Karpas-422 (cell line): Measurements from ENCODE around the gene TBX18. TPM values are rescaled to one million over a fixed set of nuclear protein-coding genes. Genes with fewer than 3 reads are reported as not detected.

Source experiments
- DNase-seq: peaks from one replicate; pipeline ENCODE4 v3.0.0-alpha.2; 2015
- H2AFZ ChIP-seq: fragments of 200-600 bp; sonication (generic); 2 replicates; pipeline ENCODE4 v1.6.1; 2014; ENCODE audit warnings: antibody characterized with exemption, low read length, mixed read lengths
- H3K27ac ChIP-seq: fragments of 200-600 bp; sonication (generic); 2 replicates; pipeline ENCODE4 v1.5.1; 2014; ENCODE audit warnings: mild to moderate bottlenecking, low read length, moderate library complexity
- H3K27me3 ChIP-seq: fragments of 200-600 bp; sonication (generic); 2 replicates; pipeline ENCODE4 v1.6.1; 2014; ENCODE audit warnings: low read length, mixed read lengths
- H3K36me3 ChIP-seq: fragments of 200-600 bp; sonication (generic); 2 replicates; pipeline ENCODE4 v1.6.1; 2014; ENCODE audit warnings: low read length, mixed read lengths; ENCODE audit not compliant: insufficient read depth
- H3K4me1 ChIP-seq: fragments of 200-600 bp; sonication (generic); 2 replicates; pipeline ENCODE4 v1.6.1; 2014; ENCODE audit warnings: mild to moderate bottlenecking, low read length, mixed read lengths
- H3K4me2 ChIP-seq: fragments of 200-600 bp; sonication (generic); 2 replicates; pipeline ENCODE4 v1.6.1; 2014; ENCODE audit warnings: low read length, low read depth, mild to moderate bottlenecking; ENCODE audit not compliant: poor library complexity, severe bottlenecking
- H3K4me3 ChIP-seq: fragments of 200-600 bp; sonication (generic); 2 replicates; pipeline ENCODE4 v1.5.1; 2014; ENCODE audit warnings: mild to moderate bottlenecking, antibody characterized with exemption, low read length, mixed read lengths
- H3K79me2 ChIP-seq: fragments of 200-600 bp; sonication (generic); 2 replicates; pipeline ENCODE4 v1.6.1; 2014; ENCODE audit warnings: mild to moderate bottlenecking, low read length, mixed read lengths
- H3K9ac ChIP-seq: fragments of 200-600 bp; sonication (generic); 2 replicates; pipeline ENCODE4 v1.6.0; 2014; ENCODE audit warnings: low read length
- H3K9me2 ChIP-seq: fragments of 200-600 bp; sonication (generic), shearing (Covaris generic); replicated peaks from 2 replicates; pipeline ENCODE4 v1.6.0; 2014; ENCODE audit warnings: mild to moderate bottlenecking, low read length, moderate library complexity; ENCODE audit not compliant: insufficient read depth
- H3K9me3 ChIP-seq: fragments of 300-700, 200-600 bp; sonication (generic); 2 replicates; pipeline ENCODE4 v1.6.1; 2014; ENCODE audit warnings: low read length, mixed read lengths
- H4K20me1 ChIP-seq: fragments of 200-600 bp; sonication (generic); 2 replicates; pipeline ENCODE4 v1.6.1; 2014; ENCODE audit warnings: mild to moderate bottlenecking, antibody characterized with exemption, low read length, low read depth; ENCODE audit not compliant: insufficient read depth
- total RNA-seq: library from RNA; depleted of rRNA; stranded (reverse); fragments of >200 nt; shearing (Covaris generic); gene quantifications from 2 replicates; pipeline ENCODE4 v1.2.3, GENCODE V29; 2014; ENCODE audit warnings: low replicate concordance

Gene TBX18
- total RNA-seq, 1 experiment from 2014 or later, result not detected

- Histone ChIP-seq H3K27ac (no peak overlapping the region), H3K36me3 (no peaks in the 10 kb centered on the region), H3K4me2 (no peak overlapping the region), H2AFZ (no peak overlapping the region), H3K4me1 (no peaks in the 10 kb centered on the region), H3K9ac (no peak overlapping the region), H3K9me3 (no peaks in the 10 kb centered on the region), H3K27me3 (no peaks in the 10 kb centered on the region), H4K20me1 (no peaks in the 10 kb centered on the region), H3K9me2 (no peaks in the 10 kb centered on the region), H3K79me2 (no peaks in the 10 kb centered on the region), H3K4me3 (no peak overlapping the region)
- DNase-seq, result no peak
These were observed 15.2 kb downstream of the TBX18 start for GRCh38 chr6:84749181-84749580.

GRCh38 chr6:84748376-84748775 is 16.0 kb downstream of the TBX18 start:
- no peaks in the 10 kb centered on the region for H4K20me1 ChIP-seq
- H3K9me2 ChIP-seq, result no peaks in the 10 kb centered on the region
- no peak overlapping the region for H3K9ac ChIP-seq
- H3K36me3 ChIP-seq, result no peaks in the 10 kb centered on the region
- H3K4me3 ChIP-seq, result no peak overlapping the region
- no peaks in the 10 kb centered on the region for H3K9me3 ChIP-seq
- H3K79me2 ChIP-seq, result no peaks in the 10 kb centered on the region
- H3K4me2 ChIP-seq, result no peak overlapping the region
- DNase-seq, result no peak
- no peak overlapping the region for H3K27ac ChIP-seq
- no peaks in the 10 kb centered on the region for H3K27me3 ChIP-seq
- H2AFZ ChIP-seq, result no peak overlapping the region
- no peaks in the 10 kb centered on the region for H3K4me1 ChIP-seq

- no peak for DNase-seq
- Histone ChIP-seq H3K36me3 (no peaks in the 10 kb centered on the region), H3K9me2 (no peaks in the 10 kb centered on the region)
These were observed 20.8 kb downstream of the TBX18 start for GRCh38 chr6:84743616-84744015.

GRCh38 chr6:84740385-84740784 is 24.0 kb downstream of the TBX18 start:
- H3K4me1 ChIP-seq, result no peaks in the 10 kb centered on the region
- no peaks in the 10 kb centered on the region for H4K20me1 ChIP-seq
- H3K9me2 ChIP-seq, result no peaks in the 10 kb centered on the region
- H3K9me3 ChIP-seq, result no peaks in the 10 kb centered on the region
- no peaks in the 10 kb centered on the region for H3K79me2 ChIP-seq
- H3K36me3 ChIP-seq, result no peaks in the 10 kb centered on the region
- H3K4me3 ChIP-seq, result no peak overlapping the region
- H3K27me3 ChIP-seq, result no peaks in the 10 kb centered on the region
- no peak overlapping the region for H2AFZ ChIP-seq
- no peak for DNase-seq
- H3K9ac ChIP-seq, result no peak overlapping the region
- no peak overlapping the region for H3K4me2 ChIP-seq
- H3K27ac ChIP-seq, result no peak overlapping the region

More at GRCh38 chr6:84743616-84744015, 20.8 kb downstream of the TBX18 start:
- no peak overlapping the region for H2AFZ ChIP-seq
- no peaks in the 10 kb centered on the region for H3K9me3 ChIP-seq
- no peak overlapping the region for H3K9ac ChIP-seq
- no peak overlapping the region for H3K27ac ChIP-seq
- no peak overlapping the region for H3K4me3 ChIP-seq
- H4K20me1 ChIP-seq, result no peaks in the 10 kb centered on the region
- H3K4me2 ChIP-seq, result no peak overlapping the region
- H3K79me2 ChIP-seq, result no peaks in the 10 kb centered on the region
- no peaks in the 10 kb centered on the region for H3K27me3 ChIP-seq
- H3K4me1 ChIP-seq, result no peaks in the 10 kb centered on the region

- Histone ChIP-seq H3K4me2 (no peak overlapping the region), H4K20me1 (no peaks in the 10 kb centered on the region), H3K27me3 (no peaks in the 10 kb centered on the region), H3K9ac (no peak overlapping the region), H3K27ac (no peak overlapping the region), H2AFZ (no peak overlapping the region), H3K4me1 (no peaks in the 10 kb centered on the region), H3K9me3 (no peaks in the 10 kb centered on the region), H3K4me3 (no peak overlapping the region), H3K36me3 (no peaks in the 10 kb centered on the region), H3K9me2 (no peaks in the 10 kb centered on the region), H3K79me2 (no peaks in the 10 kb centered on the region)
- DNase-seq, result no peak
These were observed 24.6 kb downstream of the TBX18 start for GRCh38 chr6:84739866-84740208.

GRCh38 chr6:84738996-84739865 is 25.2 kb downstream of the TBX18 start:
- Histone ChIP-seq H3K9me3 (no peaks in the 10 kb centered on the region), H3K9me2 (no peaks in the 10 kb centered on the region), H3K79me2 (no peaks in the 10 kb centered on the region), H3K4me3 (no peak overlapping the region), H3K27me3 (no peaks in the 10 kb centered on the region), H3K27ac (no peak overlapping the region), H3K4me1 (no peaks in the 10 kb centered on the region), H3K4me2 (no peak overlapping the region), H2AFZ (no peak overlapping the region), H4K20me1 (no peaks in the 10 kb centered on the region), H3K36me3 (no peaks in the 10 kb centered on the region), H3K9ac (no peak overlapping the region)
- no peak for DNase-seq

GRCh38 chr6:84733889-84734288 is 30.5 kb downstream of the TBX18 start:
- Histone ChIP-seq H3K79me2 (no peaks in the 10 kb centered on the region), H3K4me3 (no peak overlapping the region), H3K9ac (no peak overlapping the region), H3K9me2 (no peaks in the 10 kb centered on the region), H3K27me3 (no peaks in the 10 kb centered on the region), H3K27ac (no peak overlapping the region), H3K4me1 (no peaks in the 10 kb centered on the region), H3K36me3 (no peaks in the 10 kb centered on the region), H3K9me3 (no peaks in the 10 kb centered on the region), H3K4me2 (no peak overlapping the region), H2AFZ (no peak overlapping the region), H4K20me1 (no peaks in the 10 kb centered on the region)
- DNase-seq, result no peak

GRCh38 chr6:84731901-84732300 is 32.5 kb downstream of the TBX18 start:
- Histone ChIP-seq H2AFZ (no peak overlapping the region), H3K4me2 (no peak overlapping the region), H3K79me2 (no peaks in the 10 kb centered on the region), H3K4me3 (no peak overlapping the region), H3K27me3 (no peaks in the 10 kb centered on the region), H3K9me2 (no peaks in the 10 kb centered on the region), H4K20me1 (no peaks in the 10 kb centered on the region), H3K9me3 (no peaks in the 10 kb centered on the region), H3K36me3 (no peaks in the 10 kb centered on the region), H3K9ac (no peak overlapping the region), H3K4me1 (no peaks in the 10 kb centered on the region), H3K27ac (no peak overlapping the region)
- DNase-seq, result no peak
